Stimulated activated CD8-positive, alpha-beta memory T cell treated with anti-CD3 and anti-CD28 coated beads, Interleukin-4, amount 100 ng/mL, for 4 hours (primary cell): ENCODE data around the gene CLDN17.

Source experiments
- DNase-seq, 2 donors: peaks; one replicate each; pipeline ENCODE4 v3.0.0-alpha.2; 2020; ENCODE audit warnings: low read depth in 2 of 2, low spot score in 1 of 2

Gene CLDN17

GRCh38 chr21:30126576-30126975 is 40.0 kb downstream of the CLDN17 start:
- DNase-seq, result no peak

- DNase-seq, result no peak
Measured at GRCh38 chr21:30117631-30118030, 49.0 kb downstream of the CLDN17 start.

- no peak for DNase-seq
Measured at GRCh38 chr21:30116479-30116878, 50.1 kb downstream of the CLDN17 start.
